Adrenal gland (tissue), 12 donors: Measurements from ENCODE around the gene KHDC4. TPM values are rescaled to one million over a fixed set of nuclear protein-coding genes. Genes with fewer than 3 reads are reported as not detected.
A peak's percentile ranks its signal among the peaks of the same experiment; 100 is the strongest.

Source experiments
- DNase-seq, 7 donors: peaks; one replicate each; pipeline ENCODE4 v3.0.0-alpha.2; 2019 to 2020
- H3K27ac ChIP-seq, 5 donors: fragments of 200-600 bp; sonication (generic) in 4 of 5; 1 replicate in 3 of 5; 2 replicates in 2 of 5; pipeline versions ENCODE4 v1.5.1 to v1.8.0; 2016 to 2020; ENCODE audit warnings: mild to moderate bottlenecking in 1 of 5
- H3K27me3 ChIP-seq: fragments of 200-600 bp; 2 replicates; pipeline ENCODE4 v1.8.0; 2021
- H3K36me3 ChIP-seq, 2 donors: fragments of 200-600 bp; replicated peaks in 1 of 2; 1 replicate in 1 of 2; 2 replicates in 1 of 2; pipeline versions ENCODE4 v1.5.1 to v1.8.0; 2018 to 2022
- H3K4me1 ChIP-seq, 2 donors: fragments of 200-600 bp; replicated peaks in 1 of 2; 1 replicate in 1 of 2; 2 replicates in 1 of 2; pipeline versions ENCODE4 v1.5.1 to v1.8.0; 2018 to 2021
- H3K4me3 ChIP-seq, 4 donors: fragments of 200-600 bp; sonication (generic) in 3 of 4; one replicate each; pipeline ENCODE4 v1.5.1; 2016 to 2018
- H3K9me3 ChIP-seq, 3 donors: fragments of 200-600 bp; sonication (generic) in 1 of 3; replicated peaks in 1 of 3; 1 replicate in 2 of 3; 2 replicates in 1 of 3; pipeline versions ENCODE4 v1.5.1 to v1.8.0; 2016 to 2021
- POLR2A ChIP-seq, 2 donors: fragments of 450-650 bp; IDR thresholded peaks; one replicate each; pipeline ENCODE4 v1.6.1; 2017; ENCODE audit warnings: antibody characterized with exemption in 2 of 2, mild to moderate bottlenecking in 2 of 2, moderate library complexity in 1 of 2
- WGBS, 4 donors: extraction: QIAGEN DNeasy Blood & Tissue Kit in 2 of 4; methylation state at CpG; one replicate each; pipeline versions ENCODE4 v1.1.5 to v1.1.7; 2013 to 2017; 5-methylcytosine and 5-hydroxymethylcytosine counted together
- intact Hi-C, 2 donors: fragments of 100-400 bp; cut with DNase I; formaldehyde crosslinking; loops; one replicate each; pipeline versions ENCODE4 v1.14.1 to v1.15.0; 2022 to 2023
- polyA plus RNA-seq, 3 donors: library from polyadenylated mRNA; stranded (reverse); fragments of 200-250 nt in 2 of 3; fragments of 350-450 nt in 1 of 3; fragmentation: Illumina TruSeq in 1 of 3; extraction: RNeasy Lipid Tissue Mini Kit (QIAGEN cat#74804) in 1 of 3; gene quantifications; one replicate each; pipeline ENCODE4 v1.2.3, GENCODE V29; 2013 to 2014
- total RNA-seq, 9 donors: library from RNA; depleted of rRNA in 4 of 9; stranded (reverse); fragments of >200 nt in 4 of 9; fragments of 120-200 nt in 1 of 9; fragmentation: NEBNext Ultra II Directional in 1 of 9; extraction: Animal tissue kit (Norgen Biotek cat#: 25700) in 1 of 9; gene quantifications; one replicate each; pipeline versions ENCODE4 v1.1.0 to v1.2.4, GENCODE V29; 2013 to 2023
- TF ChIP-seq, protein P1 (sequence below), 6 experiments: fragments of 450-650 bp in 4 of 6; fragments of 200-600 bp in 2 of 6; sonication (generic) in 1 of 6; IDR thresholded peaks; 1 replicate in 5 of 6; 2 replicates in 1 of 6; pipeline versions ENCODE4 v1.5.1 to v1.8.0; 2016 to 2021; ENCODE audit warnings: antibody characterized with exemption in 6 of 6, mild to moderate bottlenecking in 2 of 6, moderate library complexity in 1 of 6
- donor health status: healthy with polysubstance abuse.
- donor health status: Bipolar disorder and iron deficiency.
- donor health status: DM: yes; HTN: yes; CAD: no.
- donor health status: DM: no; HTN: no; CAD: no.
- donor health status: DM: no; HTN: no; CAD: no.
- donor health status: DM: yes; HTN: yes; CAD: no.

Gene KHDC4
- total and polyA plus RNA-seq, 12 donors = 16.8 to 52.9 (median 38.3) TPM

DNA sequence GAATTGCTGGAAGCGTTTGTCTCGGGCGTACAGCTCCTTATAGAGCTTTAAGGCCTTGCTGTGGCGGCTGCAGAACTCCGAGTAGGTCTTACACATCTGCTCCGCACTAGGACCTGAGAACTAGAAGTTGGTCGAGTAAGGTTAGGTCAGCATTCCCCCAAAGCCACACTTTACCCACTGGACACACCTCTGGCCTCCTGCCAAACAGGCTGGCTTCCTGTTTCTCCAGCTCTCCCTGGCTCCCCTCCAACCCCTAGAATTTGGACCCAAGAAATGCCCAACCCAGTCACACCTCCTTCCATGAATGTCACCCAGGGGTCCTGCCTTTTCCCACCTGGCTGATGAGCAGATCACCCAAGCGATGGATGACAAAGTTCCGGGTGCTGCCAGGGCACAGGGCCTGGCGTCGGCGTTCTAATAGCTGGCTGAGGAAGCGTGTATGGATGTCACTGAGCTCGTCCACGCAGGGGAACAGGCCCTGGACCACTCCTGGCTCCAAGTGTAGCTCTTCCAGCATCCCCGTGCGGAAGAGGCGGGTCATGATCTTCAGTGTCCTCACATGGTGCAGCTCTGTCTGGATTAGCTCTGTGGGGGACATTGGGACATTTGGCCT, 28.5 kb upstream of the KHDC4 start:
- 74 to 80% (median 77%) methylated on average over 4 to 18 of the region's 18 CpGs for WGBS, 4 donors
- DNase-seq = peak in 4 of 7 donors; percentile 39 to 53 (median 50)
- H3K36me3 ChIP-seq = peaks cover 0 to 68% of the 10 kb centered on the region in 2 donors
- H3K9me3 ChIP-seq = no peaks in the 10 kb centered on the region
- peaks cover 0 to 19% of the 10 kb centered on the region in 2 donors for H3K4me1 ChIP-seq
- intact Hi-C loops = no loop called here
- peak overlapping the region in 1 of 5 donors; percentile 31 for H3K27ac ChIP-seq
- H3K4me3 ChIP-seq = no peak overlapping the region
- TF ChIP-seq, protein P1, sequence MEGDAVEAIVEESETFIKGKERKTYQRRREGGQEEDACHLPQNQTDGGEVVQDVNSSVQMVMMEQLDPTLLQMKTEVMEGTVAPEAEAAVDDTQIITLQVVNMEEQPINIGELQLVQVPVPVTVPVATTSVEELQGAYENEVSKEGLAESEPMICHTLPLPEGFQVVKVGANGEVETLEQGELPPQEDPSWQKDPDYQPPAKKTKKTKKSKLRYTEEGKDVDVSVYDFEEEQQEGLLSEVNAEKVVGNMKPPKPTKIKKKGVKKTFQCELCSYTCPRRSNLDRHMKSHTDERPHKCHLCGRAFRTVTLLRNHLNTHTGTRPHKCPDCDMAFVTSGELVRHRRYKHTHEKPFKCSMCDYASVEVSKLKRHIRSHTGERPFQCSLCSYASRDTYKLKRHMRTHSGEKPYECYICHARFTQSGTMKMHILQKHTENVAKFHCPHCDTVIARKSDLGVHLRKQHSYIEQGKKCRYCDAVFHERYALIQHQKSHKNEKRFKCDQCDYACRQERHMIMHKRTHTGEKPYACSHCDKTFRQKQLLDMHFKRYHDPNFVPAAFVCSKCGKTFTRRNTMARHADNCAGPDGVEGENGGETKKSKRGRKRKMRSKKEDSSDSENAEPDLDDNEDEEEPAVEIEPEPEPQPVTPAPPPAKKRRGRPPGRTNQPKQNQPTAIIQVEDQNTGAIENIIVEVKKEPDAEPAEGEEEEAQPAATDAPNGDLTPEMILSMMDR (IDR thresholded peaks at IDR 0.05) = no peak
- TF ChIP-seq POLR2A (IDR thresholded peaks at IDR 0.05) = no peak
- no peaks in the 10 kb centered on the region for H3K27me3 ChIP-seq

DNA sequence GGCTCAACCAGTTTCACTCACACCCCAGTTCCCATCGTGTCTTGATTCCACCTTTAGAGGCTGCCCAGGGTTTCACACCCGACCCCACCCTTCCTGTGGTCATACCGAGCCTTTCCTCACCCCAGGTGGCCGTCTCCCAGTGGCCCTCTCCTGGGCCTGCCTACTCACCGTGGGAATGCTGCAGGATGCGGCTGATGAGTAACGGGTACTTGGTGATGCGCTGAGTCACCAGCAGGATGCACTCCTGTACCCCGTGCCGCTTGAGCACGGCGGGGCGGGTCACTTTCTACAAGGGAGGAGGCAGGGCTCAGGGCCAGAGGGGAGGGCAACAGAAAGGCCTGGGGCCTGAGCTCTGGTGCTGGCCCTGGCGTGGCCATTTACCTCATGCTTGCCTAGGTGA, 27.7 kb upstream of the KHDC4 start:
- WGBS, 4 donors = 55 to 73% (median 67%) methylated on average over 8 to 14 of the region's 14 CpGs
- intact Hi-C loops = no loop called here
- Histone ChIP-seq H3K27me3 (no peaks in the 10 kb centered on the region), H3K36me3 (peaks cover 0 to 76% of the 10 kb centered on the region in 2 donors), H3K9me3 (no peaks in the 10 kb centered on the region), H3K27ac (peak overlapping the region in 1 of 5 donors; percentile 55), H3K4me3 (no peak overlapping the region), H3K4me1 (peaks cover 0 to 11% of the 10 kb centered on the region in 2 donors)
- no peak for TF ChIP-seq POLR2A (IDR thresholded peaks at IDR 0.05)
- TF ChIP-seq, protein P1 (IDR thresholded peaks at IDR 0.05) = peak in 1 of 6 experiments; percentile 2
- DNase-seq = no peak

DNA sequence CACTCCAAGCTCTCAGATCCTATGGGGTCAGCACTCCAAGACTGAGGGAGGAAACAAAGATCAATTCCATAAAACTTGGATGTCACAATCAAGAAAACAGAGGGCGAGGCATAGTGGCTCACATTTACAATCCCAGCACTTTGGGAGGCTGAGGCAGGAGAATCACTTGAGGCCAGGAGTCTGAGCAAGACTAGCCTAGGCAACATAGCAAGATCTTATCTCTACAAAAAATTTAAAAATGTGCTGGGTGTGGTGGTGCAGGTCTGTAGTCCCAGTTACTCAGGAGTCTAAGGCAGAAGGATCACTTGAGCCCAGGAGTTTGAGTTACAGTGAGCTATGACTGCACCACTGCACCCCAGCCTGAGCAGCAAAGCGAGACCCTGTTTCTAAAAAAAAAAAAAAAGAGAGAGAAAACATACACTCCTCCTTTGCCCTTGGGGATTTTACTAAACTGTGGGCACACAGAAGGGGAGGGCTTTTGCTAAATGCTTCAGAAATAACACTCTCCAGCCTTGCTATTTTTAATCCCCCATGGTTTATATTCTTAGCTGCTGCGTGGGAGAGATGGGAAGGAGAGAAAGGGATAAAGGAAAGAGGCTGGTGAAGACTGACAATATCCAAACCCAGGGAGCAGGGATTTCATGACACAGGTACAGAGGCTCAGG, 26.0 kb upstream of the KHDC4 start:
- TF ChIP-seq, protein P1 (IDR thresholded peaks at IDR 0.05) = no peak
- no peak for TF ChIP-seq POLR2A (IDR thresholded peaks at IDR 0.05)
- intact Hi-C loops = no loop called here
- H3K27ac ChIP-seq = no peak overlapping the region
- peaks cover 0 to 72% of the 10 kb centered on the region in 2 donors for H3K36me3 ChIP-seq
- 85 to 97% (median 89%) methylated on average over 3 of the region's 3 CpGs for WGBS, 4 donors
- peaks cover 0 to 8% of the 10 kb centered on the region in 2 donors for H3K4me1 ChIP-seq
- no peaks in the 10 kb centered on the region for H3K9me3 ChIP-seq
- DNase-seq = no peak
- H3K27me3 ChIP-seq = no peaks in the 10 kb centered on the region
- no peak overlapping the region for H3K4me3 ChIP-seq

DNA sequence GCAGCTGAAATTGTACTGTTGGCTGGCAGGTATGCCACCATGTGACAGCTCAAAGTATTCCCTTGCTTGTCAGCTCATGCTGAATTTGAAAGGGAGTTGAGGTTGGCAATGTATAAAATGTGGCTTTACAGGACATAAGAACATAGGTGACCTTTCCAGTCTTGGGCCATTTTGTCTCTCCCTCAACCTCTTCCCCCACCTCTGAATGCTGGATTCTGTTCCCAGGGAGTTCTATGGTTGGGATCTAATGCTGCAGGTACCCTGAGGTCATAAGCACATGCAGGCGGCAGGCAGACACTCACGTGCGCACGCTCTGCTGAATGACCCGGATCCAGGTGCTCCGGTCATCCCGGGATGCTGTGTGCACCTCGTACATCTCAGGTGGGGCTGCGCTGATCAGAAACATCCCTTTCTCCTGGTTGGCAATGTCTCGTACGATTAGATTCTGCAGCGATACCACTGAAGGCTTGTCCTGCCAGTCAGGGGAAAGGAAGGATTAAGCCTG, 23.2 kb upstream of the KHDC4 start:
- Histone ChIP-seq H3K36me3 (peaks cover 0 to 68% of the 10 kb centered on the region in 2 donors), H3K9me3 (no peaks in the 10 kb centered on the region), H3K4me1 (peaks cover 0 to 3% of the 10 kb centered on the region in 2 donors), H3K27ac (no peak overlapping the region), H3K27me3 (no peaks in the 10 kb centered on the region), H3K4me3 (no peak overlapping the region)
- no peak for DNase-seq
- intact Hi-C loops = no loop called here
- WGBS, 4 donors = 90 to 96% (median 92%) methylated on average over 4 to 12 of the region's 12 CpGs
- TF ChIP-seq, protein P1 (IDR thresholded peaks at IDR 0.05) = no peak
- no peak for TF ChIP-seq POLR2A (IDR thresholded peaks at IDR 0.05)
